IMR-90 (cell line): Measurements from ENCODE around the gene ATG7. TPM values are rescaled to one million over a fixed set of nuclear protein-coding genes. Genes with fewer than 3 reads are reported as not detected.
A peak's percentile ranks its signal among the peaks of the same experiment; 100 is the strongest.

Experiments
- ATAC-seq: fragments of 200-7000 bp; cut with Tn5 transposase; 2 replicates; pipeline ENCODE4 v1.9.1; 2020; ENCODE audit warnings: low read depth, mild to moderate bottlenecking, moderate library complexity
- BruUV-seq: library from RNA; stranded (reverse); fragments of 400-500 nt; replicated peaks from 2 replicates; lab custom pipeline; 2021; lab: Mats Ljungman, UMichigan
- CTCF ChIA-PET: fragments of 300-600 bp; formaldehyde crosslinking; extraction: SDS; loops from one replicate; lab custom pipeline; 2021; ENCODE audit warnings: antibody characterized with exemption; lab: Yijun Ruan, JAX
- POLR2A ChIA-PET: fragments of 300-600 bp; sonication (Branson Sonifier 250); formaldehyde crosslinking; loops from one replicate; lab custom pipeline; 2022; ENCODE audit warnings: antibody characterized with exemption; ENCODE audit not compliant: unreplicated experiment; lab: Charles Lee
- DNase-seq: peaks from one replicate; pipeline ENCODE4 v3.0.0; 2013
- H2AFZ ChIP-seq: replicated peaks from 2 replicates; pipeline ENCODE3; 2013; ENCODE audit warnings: low read length, mild to moderate bottlenecking; ENCODE audit not compliant: poor library complexity
- H2AK5ac ChIP-seq: 2 replicates; pipeline ENCODE4 v1.6.1; 2013; ENCODE audit warnings: low read depth, low read length, inconsistent platforms
- H2AK9ac ChIP-seq: replicated peaks from 2 replicates; pipeline ENCODE3; 2013; ENCODE audit warnings: mild to moderate bottlenecking, low read depth, low read length, moderate library complexity; ENCODE audit not compliant: poor library complexity
- H2BK120ac ChIP-seq: 2 replicates; pipeline ENCODE4 v1.6.1; 2013; ENCODE audit warnings: low read depth, low read length, inconsistent platforms
- H2BK15ac ChIP-seq: 3 replicates; pipeline ENCODE4 v1.6.1; 2013; ENCODE audit warnings: low read depth, low read length, inconsistent platforms
- H2BK20ac ChIP-seq: 2 replicates; pipeline ENCODE4 v1.6.1; 2013; ENCODE audit warnings: low read depth, mild to moderate bottlenecking, inconsistent platforms, low read length, moderate library complexity
- H2BK5ac ChIP-seq: 2 replicates; pipeline ENCODE4 v1.6.1; 2013; ENCODE audit warnings: mild to moderate bottlenecking, low read depth, low read length, inconsistent platforms; ENCODE audit not compliant: poor library complexity, severe bottlenecking
- H3K14ac ChIP-seq: replicated peaks from 2 replicates; pipeline ENCODE4 v1.6.1; 2013; ENCODE audit warnings: low read depth, low read length, inconsistent platforms
- H3K18ac ChIP-seq: 2 replicates; pipeline ENCODE4 v1.6.1; 2013; ENCODE audit warnings: low read depth, low read length, control low read depth
- H3K23ac ChIP-seq: 2 replicates; pipeline ENCODE4 v1.6.1; 2013; ENCODE audit warnings: low read depth, low read length, inconsistent platforms
- H3K27ac ChIP-seq: 2 replicates; pipeline ENCODE4 v1.5.1; 2013; ENCODE audit warnings: mild to moderate bottlenecking, control low read depth, low read length; ENCODE audit not compliant: insufficient read depth
- H3K27me3 ChIP-seq: 2 replicates; pipeline ENCODE4 v1.6.1; 2013; ENCODE audit warnings: low read length; ENCODE audit not compliant: control insufficient read depth, insufficient read depth
- H3K36me3 ChIP-seq: 2 replicates; pipeline ENCODE4 v1.6.1; 2013; ENCODE audit warnings: low read length, mixed read lengths; ENCODE audit not compliant: control insufficient read depth, insufficient read depth
- H3K4ac ChIP-seq: 2 replicates; pipeline ENCODE4 v1.6.1; 2013; ENCODE audit warnings: low read depth, low read length, inconsistent platforms
- H3K4me1 ChIP-seq: 2 replicates; pipeline ENCODE4 v1.6.1; 2013; ENCODE audit warnings: low read length, mixed read lengths; ENCODE audit not compliant: control insufficient read depth, insufficient read depth
- H3K4me2 ChIP-seq: 2 replicates; pipeline ENCODE4 v1.6.1; 2013; ENCODE audit warnings: low read depth, mild to moderate bottlenecking, control low read depth, low read length, moderate library complexity
- H3K4me3 ChIP-seq: 2 replicates; pipeline ENCODE4 v1.5.1; 2013; ENCODE audit warnings: low read depth, mild to moderate bottlenecking, control low read depth, low read length, moderate library complexity; ENCODE audit not compliant: insufficient read depth
- H3K56ac ChIP-seq: 2 replicates; pipeline ENCODE4 v1.6.1; 2013; ENCODE audit warnings: low read length, inconsistent platforms; ENCODE audit not compliant: insufficient read depth; ENCODE audit errors: extremely low read depth
- H3K79me1 ChIP-seq, 2 experiments: 2 replicates each; pipeline ENCODE4 v1.6.1; 2013; ENCODE audit warnings: low read length in 2 of 2, inconsistent platforms in 1 of 2, low read depth in 1 of 2
- H3K9ac ChIP-seq: 2 replicates; pipeline ENCODE4 v1.6.1; 2013; ENCODE audit warnings: low read depth, low read length, control low read depth
- H3K9me1 ChIP-seq: 2 replicates; pipeline ENCODE4 v1.6.1; 2013; ENCODE audit warnings: low read length, inconsistent platforms; ENCODE audit not compliant: insufficient read depth
- H3K9me3 ChIP-seq: 2 replicates; pipeline ENCODE4 v1.6.1; 2013; ENCODE audit warnings: low read length; ENCODE audit not compliant: control insufficient read depth, insufficient read depth
- H4K20me1 ChIP-seq: 2 replicates; pipeline ENCODE4 v1.6.1; 2013; ENCODE audit warnings: low read length, inconsistent platforms; ENCODE audit not compliant: insufficient read depth
- H4K5ac ChIP-seq: 2 replicates; pipeline ENCODE4 v1.6.1; 2013; ENCODE audit warnings: mild to moderate bottlenecking, low read depth, low read length, control low read depth
- H4K8ac ChIP-seq, 2 experiments: 2 replicates each; pipeline ENCODE4 v1.6.1; 2013; ENCODE audit warnings: low read depth in 2 of 2, low read length in 2 of 2, control low read depth in 1 of 2, inconsistent platforms in 1 of 2
- H4K91ac ChIP-seq: 2 replicates; pipeline ENCODE4 v1.6.1; 2013; ENCODE audit warnings: low read depth, low read length, inconsistent platforms; ENCODE audit not compliant: insufficient read depth
- MAFK ChIP-seq: IDR thresholded peaks from 2 replicates; pipeline ENCODE4 v1.6.1; 2012; ENCODE audit warnings: low read depth, low read length, improper control_type of control experiment
- RFX5 ChIP-seq: IDR thresholded peaks from 2 replicates; pipeline ENCODE4 v1.8.0; 2012; ENCODE audit warnings: low read depth, mild to moderate bottlenecking, low read length, moderate library complexity
- WGBS, 2 experiments: methylation state at CpG; one replicate each; pipeline versions ENCODE4 v1.1.5 to v1.1.7; 2013; ENCODE audit warnings: missing lambda C conversion rate in 2 of 2; ENCODE audit not compliant: insufficient read length in 1 of 2; ENCODE audit errors: extremely low coverage in 2 of 2; 5-methylcytosine and 5-hydroxymethylcytosine counted together
- dilution Hi-C: fragments of 300-500 bp; cut with HindIII; formaldehyde crosslinking; loops from one replicate; pipeline ENCODE4 v1.14.3; 2018; ENCODE audit warnings: low sequenced_read_pairs; ENCODE audit not compliant: unreplicated experiment
- in situ Hi-C: fragments of 300-500 bp; cut with MboI; formaldehyde crosslinking; loops from 3 replicates; pipeline ENCODE4 v1.14.3; 2019; ENCODE audit warnings: low sequenced_read_pairs, inconsistent platforms, mixed read lengths
- intact Hi-C: fragments of 100-400 bp; cut with micrococcal nuclease; formaldehyde crosslinking; loops from 2 replicates; pipeline ENCODE4 v1.10.0; 2022
- polyA plus RNA-seq, 3 experiments: library from polyadenylated mRNA; depleted of rRNA; stranded (reverse); fragments of >200 nt; gene quantifications; 2 replicates each; pipeline ENCODE4 v1.2.3, GENCODE V29; 2012; ENCODE audit warnings: low replicate concordance in 1 of 3
- total RNA-seq: library from RNA; depleted of rRNA; stranded (reverse); fragments of >200 nt; gene quantifications from 2 replicates; pipeline ENCODE4 v1.2.3, GENCODE V29; 2012

Gene ATG7
- total and polyA plus RNA-seq, 2 of the 4 experiments (the other 2 are of a cell fraction): 15.6 to 51.4 TPM

DNA sequence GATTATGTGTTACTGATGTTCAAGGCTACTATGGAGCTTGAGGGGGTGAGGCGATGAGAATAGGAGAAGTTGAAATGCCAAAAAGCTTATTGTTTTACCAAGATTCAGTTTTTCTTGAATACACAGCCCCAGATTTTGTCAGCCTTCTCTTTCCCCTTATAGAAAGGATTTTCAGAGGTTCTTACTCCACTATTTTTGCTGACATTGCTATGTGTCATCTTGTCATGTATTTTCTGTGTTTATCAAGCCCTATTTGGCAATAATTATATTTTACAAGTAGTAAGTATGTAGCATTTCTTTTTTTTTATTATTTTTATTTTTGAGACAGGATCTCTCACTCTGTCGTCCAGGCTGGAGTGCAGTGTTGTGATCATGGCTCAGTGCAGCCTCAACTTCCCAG is 133.1 kb downstream of the ATG7 start:
- Histone ChIP-seq H4K5ac (no peak overlapping the region), H3K14ac (no peak overlapping the region), H2BK120ac (no peak overlapping the region), H3K27ac (no peak overlapping the region), H3K4ac (no peak overlapping the region), H2AFZ (no peak overlapping the region), H3K36me3 (peaks cover 2% of the 10 kb centered on the region; the same call in 1 of the 2 replicates), H3K56ac (no peak overlapping the region), H4K8ac (no peak overlapping the region), H3K4me1 (no peaks in the 10 kb centered on the region), H2BK5ac (no peak overlapping the region), H3K23ac (no peak overlapping the region), H4K91ac (no peak overlapping the region), H2AK5ac (no peak overlapping the region), H3K9me3 (peaks cover 7% of the 10 kb centered on the region; the same call in 1 of the 2 replicates), H3K4me2 (no peak overlapping the region), H3K9me1 (no peaks in the 10 kb centered on the region), H2BK15ac (no peak overlapping the region), H3K79me1 (no peaks in the 10 kb centered on the region; a peak in 2 of 4 replicates), H4K20me1 (no peaks in the 10 kb centered on the region), H3K27me3 (no peaks in the 10 kb centered on the region), H2BK20ac (no peak overlapping the region), H2AK9ac (no peak overlapping the region), H3K4me3 (no peak overlapping the region), H3K9ac (no peak overlapping the region), H3K18ac (no peak overlapping the region)
- ATAC-seq (no peak), DNase-seq (no peak)
- intact Hi-C loops: no loop called here
- in situ Hi-C loops: no loop called here
- POLR2A ChIA-PET: no interaction called here
- BruUV-seq: no TSS peak
- dilution Hi-C loops: no loop called here
- WGBS, 2 experiments: no CpG with 5 or more reads among the region's 2 CpGs
- CTCF ChIA-PET: no interaction called here
- TF ChIP-seq MAFK (peak; percentile 57), RFX5 (no peak)
